ENCODE results near the gene EIF4A3.
"Not testable (repeated sequence)": the region's sequence is repeated elsewhere in the genome, so short reads cannot be mapped to it uniquely, and the experiment has no call there.

Gene EIF4A3

GRCh38 chr17:80171681-80172080 is 24.8 kb upstream of the EIF4A3 start:
- no peak for DNase-seq (ENCODE audit: low spot score)

GRCh38 chr17:80169784-80170500 is 23.0 kb upstream of the EIF4A3 start, which contains the start of gene CARD14:
TSS of gene CARD14 (plus strand) at chr17:80170030. CDS start at chr17:80181439, 11,409 bp downstream.
- DNase-seq (ENCODE audit: low spot score) = no peak

GRCh38 chr17:80169107-80169506 is 22.2 kb upstream of the EIF4A3 start:
- DNase-seq (ENCODE audit: low spot score) = no peak

GRCh38 chr17:80168371-80168770 is 21.4 kb upstream of the EIF4A3 start:
- no peak for DNase-seq (ENCODE audit: low spot score)

- DNase-seq (ENCODE audit: low spot score) = no peak
Measured at GRCh38 chr17:80166446-80166845, 19.5 kb upstream of the EIF4A3 start.

- no peak for DNase-seq (ENCODE audit: low spot score)
Measured at GRCh38 chr17:80164185-80164584, 17.3 kb upstream of the EIF4A3 start.

- DNase-seq (ENCODE audit: low spot score) = no peak
Measured at GRCh38 chr17:80163336-80163735, 16.4 kb upstream of the EIF4A3 start.

- no peak for DNase-seq (ENCODE audit: low spot score)
Measured at GRCh38 chr17:80160536-80160935, 13.6 kb upstream of the EIF4A3 start.

GRCh38 chr17:80158846-80159245 is 11.9 kb upstream of the EIF4A3 start:
- no peak for DNase-seq (ENCODE audit: low spot score)

- DNase-seq (ENCODE audit: low spot score) = not testable (repeated sequence)
Measured at GRCh38 chr17:80155600-80155999, 8.7 kb upstream of the EIF4A3 start.

- no peak for DNase-seq (ENCODE audit: low spot score)
Measured at GRCh38 chr17:80154166-80154565, 7.2 kb upstream of the EIF4A3 start.

- DNase-seq (ENCODE audit: low spot score) = no peak
Measured at GRCh38 chr17:80153004-80153403, 6.1 kb upstream of the EIF4A3 start.

GRCh38 chr17:80152081-80152702 is 5.3 kb upstream of the EIF4A3 start:
- DNase-seq (ENCODE audit: low spot score) = no peak

GRCh38 chr17:80151333-80151732 is 4.4 kb upstream of the EIF4A3 start:
- no peak for DNase-seq (ENCODE audit: low spot score)

GRCh38 chr17:80146121-80147034 is 550 bp downstream of the EIF4A3 start:
- DNase-seq (ENCODE audit: low spot score) = peak; percentile 24

GRCh38 chr17:80145076-80146075 is 1.6 kb downstream of the EIF4A3 start:
- DNase-seq (ENCODE audit: low spot score) = peak; percentile 44

- no peak for DNase-seq (ENCODE audit: low spot score)
Measured at GRCh38 chr17:80142929-80143328, 4.0 kb downstream of the EIF4A3 start.

- no peak for DNase-seq (ENCODE audit: low spot score)
Measured at GRCh38 chr17:80141463-80142165, 5.3 kb downstream of the EIF4A3 start.

GRCh38 chr17:80138856-80139426 is 8.0 kb downstream of the EIF4A3 start:
- DNase-seq (ENCODE audit: low spot score) = no peak

- DNase-seq (ENCODE audit: low spot score) = no peak
Measured at GRCh38 chr17:80137131-80137530, 9.8 kb downstream of the EIF4A3 start.

- no peak for DNase-seq (ENCODE audit: low spot score)
Measured at GRCh38 chr17:80133626-80133970, 13.3 kb downstream of the EIF4A3 start.

All from RKO (cell line).